SKM-1 (cell line): ENCODE measurements around the gene OR1E1.
"Not testable (repeated sequence)": the region's sequence is repeated elsewhere in the genome, so short reads cannot be mapped to it uniquely, and the experiment has no call there.

Experiments
- DNase-seq: peaks from one replicate; lab custom pipeline; 2025; ENCODE audit not compliant: unreplicated experiment; lab: John Stamatoyannopoulos, UW

OR1E1 gene, protein sequence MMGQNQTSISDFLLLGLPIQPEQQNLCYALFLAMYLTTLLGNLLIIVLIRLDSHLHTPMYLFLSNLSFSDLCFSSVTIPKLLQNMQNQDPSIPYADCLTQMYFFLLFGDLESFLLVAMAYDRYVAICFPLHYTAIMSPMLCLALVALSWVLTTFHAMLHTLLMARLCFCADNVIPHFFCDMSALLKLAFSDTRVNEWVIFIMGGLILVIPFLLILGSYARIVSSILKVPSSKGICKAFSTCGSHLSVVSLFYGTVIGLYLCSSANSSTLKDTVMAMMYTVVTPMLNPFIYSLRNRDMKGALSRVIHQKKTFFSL

GRCh38 chr17:3398310-3398709 is at the start of gene OR1E1:
Gene OR1E1, minus strand, starts transcription at chr17:3398410. Its CDS starts 0 bp downstream, at chr17:3398410.
- no peak for DNase-seq

GRCh38 chr17:3447625-3448024 is 49.4 kb upstream of the OR1E1 start:
- no peak for DNase-seq

GRCh38 chr17:3440451-3440850 is 42.2 kb upstream of the OR1E1 start:
- DNase-seq, result no peak

- DNase-seq, result no peak
Observed at GRCh38 chr17:3438368-3438767, 40.2 kb upstream of the OR1E1 start.

GRCh38 chr17:3433741-3434140 is 35.5 kb upstream of the OR1E1 start, which contains the start of gene OR1E2:
Gene OR1E2, minus strand, starts transcription at chr17:3433841. Its CDS starts 0 bp downstream, at chr17:3433841.
- no peak for DNase-seq

GRCh38 chr17:3433215-3433614 is 35.0 kb upstream of the OR1E1 start:
- not testable (repeated sequence) for DNase-seq

DNA sequence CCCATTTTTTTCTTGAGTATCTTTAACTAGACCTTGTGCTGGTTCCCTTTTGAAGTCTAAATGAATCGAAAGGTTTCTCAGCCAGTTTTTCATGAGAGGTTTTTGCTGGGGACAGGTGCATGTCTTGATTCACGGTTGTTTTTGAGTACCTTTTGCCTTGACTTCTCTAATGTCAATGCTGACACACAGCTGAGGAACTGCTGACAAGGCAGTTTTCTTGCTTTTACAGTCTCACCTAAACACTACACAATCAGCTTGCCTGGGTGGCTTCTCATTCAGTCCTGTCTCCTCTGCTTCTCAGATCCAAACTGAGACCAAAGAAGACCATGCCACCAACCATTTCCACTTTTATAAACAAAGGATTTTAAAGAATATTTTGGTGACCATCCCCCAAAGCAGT is 20.0 kb upstream of the OR1E1 start:
- no peak for DNase-seq

DNA sequence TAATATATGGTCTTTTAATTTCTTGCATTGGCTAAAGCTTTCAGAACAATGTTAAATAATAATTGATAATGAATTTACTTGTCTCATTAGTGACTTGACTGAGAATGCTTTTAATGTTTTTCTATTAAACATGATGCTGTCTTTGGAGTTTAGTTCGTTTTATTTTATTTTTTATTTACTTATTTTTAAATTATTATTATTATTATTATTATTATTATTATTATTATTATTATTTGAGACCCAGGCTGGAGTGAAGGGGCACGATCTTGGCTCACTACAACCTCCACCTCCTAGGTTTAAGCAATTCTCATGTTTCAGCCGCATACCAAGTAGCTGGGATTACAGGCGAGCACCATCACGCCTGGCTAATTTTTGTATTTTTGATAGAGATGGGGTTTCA is 17.4 kb upstream of the OR1E1 start:
- DNase-seq, result no peak

GRCh38 chr17:3412216-3412615 is 14.0 kb upstream of the OR1E1 start:
- DNase-seq, result not testable (repeated sequence)

- DNase-seq, result no peak
Observed at GRCh38 chr17:3411070-3411469, 12.9 kb upstream of the OR1E1 start, which contains the start of gene OR3A3. Gene OR3A3, plus strand, starts transcription at chr17:3411370.

GRCh38 chr17:3403856-3404255 is 5.6 kb upstream of the OR1E1 start:
- DNase-seq, result not testable (repeated sequence)

DNA sequence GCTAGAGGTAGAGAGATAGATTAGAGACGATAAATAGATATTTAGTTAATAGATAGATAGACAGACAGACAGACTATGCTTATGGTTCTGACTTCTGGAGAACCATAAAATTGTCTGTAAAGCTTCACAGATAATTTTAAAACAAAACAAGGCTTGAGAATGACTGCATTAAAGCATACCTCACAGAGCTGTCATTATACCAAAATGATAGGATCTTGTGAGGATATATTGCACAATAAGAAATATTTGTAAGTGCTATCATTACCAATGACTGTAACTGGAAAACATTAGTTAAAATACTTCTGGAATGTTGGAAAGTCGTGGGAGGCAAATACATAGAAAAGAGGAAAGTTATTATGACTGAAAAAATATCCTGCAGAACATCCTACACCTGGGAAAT is 3.6 kb upstream of the OR1E1 start:
- DNase-seq, result no peak

DNA sequence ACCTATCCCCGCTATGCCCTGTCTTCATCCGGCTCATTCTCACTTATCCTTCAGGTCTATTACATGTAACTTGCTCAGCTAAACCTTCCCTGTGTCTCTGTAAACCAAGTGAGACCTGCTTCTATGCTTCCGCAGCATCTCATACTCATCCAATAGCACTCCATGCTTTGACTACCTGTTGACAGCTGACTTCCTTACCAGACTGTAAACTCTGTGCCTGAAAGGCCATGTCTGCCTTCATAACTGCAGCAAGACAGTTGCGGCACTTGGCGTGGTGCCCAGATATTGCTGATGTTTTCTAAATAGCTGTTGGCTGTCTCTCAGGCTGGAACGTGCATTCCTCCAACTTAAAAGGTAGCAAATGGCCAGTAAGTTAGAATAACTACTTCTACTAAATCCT is 1.8 kb upstream of the OR1E1 start:
- no peak for DNase-seq

DNA sequence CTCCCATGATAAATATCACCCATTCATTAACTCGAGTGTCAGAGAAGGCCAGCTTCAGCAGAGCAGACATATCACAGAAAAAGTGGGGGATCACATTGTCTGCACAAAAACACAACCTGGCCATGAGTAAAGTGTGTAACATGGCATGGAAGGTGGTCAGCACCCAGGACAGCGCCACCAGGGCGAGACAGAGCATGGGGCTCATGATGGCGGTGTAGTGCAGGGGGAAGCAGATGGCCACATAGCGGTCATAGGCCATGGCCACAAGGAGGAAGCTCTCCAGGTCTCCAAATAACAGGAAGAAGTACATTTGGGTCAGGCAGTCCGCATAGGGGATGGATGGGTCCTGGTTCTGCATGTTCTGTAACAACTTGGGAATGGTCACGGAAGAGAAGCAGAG is 409 bp downstream of the OR1E1 start:
- not testable (repeated sequence) for DNase-seq

DNA sequence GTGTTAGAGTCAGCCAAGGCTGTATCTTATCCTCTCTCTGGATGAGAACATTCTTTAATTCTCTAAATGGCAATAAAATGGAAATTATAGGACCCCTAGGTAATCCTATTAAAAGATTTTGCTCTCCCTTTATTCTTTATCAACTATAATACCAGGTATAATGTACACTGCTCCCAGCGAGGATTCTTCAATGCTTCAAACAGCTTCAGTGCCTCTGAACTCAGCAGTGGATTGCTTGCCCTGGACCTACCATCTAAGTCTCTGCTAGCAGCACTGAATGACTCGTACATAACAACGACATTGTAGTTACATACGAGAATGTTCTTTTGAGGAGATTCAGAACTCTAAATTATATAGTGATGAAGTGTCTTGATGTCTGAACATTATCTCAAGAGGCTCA is 8.4 kb downstream of the OR1E1 start:
- no peak for DNase-seq

GRCh38 chr17:3385869-3386816 is 12.1 kb downstream of the OR1E1 start, which contains the start of gene OR3A2:
Gene OR3A2, minus strand, starts transcription at chr17:3386308.
- DNase-seq, result no peak

DNA sequence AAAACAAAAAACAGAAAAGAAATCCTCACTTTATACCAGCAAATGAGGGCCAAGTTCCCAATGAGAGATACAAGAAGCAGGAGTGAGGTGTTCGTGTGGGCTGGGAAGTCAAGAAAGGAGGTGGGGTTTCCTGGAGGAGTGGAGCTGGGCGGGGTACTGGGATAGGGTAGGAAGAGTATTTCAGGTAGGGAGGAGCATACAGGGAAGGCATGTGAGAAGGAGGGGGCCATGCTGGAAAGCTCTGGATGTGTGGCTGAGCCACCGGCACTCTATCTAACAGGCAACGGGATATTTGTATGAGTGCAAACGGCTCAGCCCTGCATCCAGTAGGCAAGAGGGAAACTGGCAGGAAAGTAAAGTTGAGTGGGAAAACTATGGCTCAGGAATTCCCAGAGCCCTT is 16.3 kb downstream of the OR1E1 start:
- no peak for DNase-seq

- no peak for DNase-seq
Observed at GRCh38 chr17:3378321-3378720, 19.9 kb downstream of the OR1E1 start.

- DNase-seq, result not testable (repeated sequence)
Observed at GRCh38 chr17:3371167-3371566, 27.0 kb downstream of the OR1E1 start.
